Smooth muscle cell (in vitro differentiated cells): ENCODE data around the gene ARX. TPM values are rescaled to one million over a fixed set of nuclear protein-coding genes. Genes with fewer than 3 reads are reported as not detected.

Source experiments
- DNase-seq: peaks from one replicate; lab custom pipeline; 2025; ENCODE audit not compliant: unreplicated experiment; lab: John Stamatoyannopoulos, UW
- H2AFZ ChIP-seq: fragments of 200-600 bp; sonication (generic); 2 replicates; pipeline ENCODE4 v1.6.0; 2016; ENCODE audit warnings: antibody characterized with exemption, low read depth, mild to moderate bottlenecking
- H3F3A ChIP-seq: fragments of 200-600 bp; sonication (generic); 2 replicates; pipeline ENCODE4 v1.6.0; 2017; ENCODE audit warnings: antibody characterized with exemption, low read depth
- H3K27ac ChIP-seq: fragments of 200-600 bp; sonication (generic); 2 replicates; pipeline ENCODE4 v1.5.1; 2016; ENCODE audit warnings: low read depth, mild to moderate bottlenecking
- H3K27me3 ChIP-seq: fragments of 200-600 bp; sonication (generic); 2 replicates; pipeline ENCODE4 v1.6.1; 2016; ENCODE audit warnings: low read depth, mild to moderate bottlenecking
- H3K36me3 ChIP-seq: fragments of 200-600 bp; sonication (generic); 2 replicates; pipeline ENCODE4 v1.5.1; 2016; ENCODE audit warnings: low read depth
- H3K4me1 ChIP-seq: fragments of 200-600 bp; sonication (generic); 2 replicates; pipeline ENCODE4 v1.5.1; 2016; ENCODE audit warnings: low read depth
- H3K4me2 ChIP-seq: fragments of 200-600 bp; sonication (generic); 2 replicates; pipeline ENCODE4 v1.6.0; 2016; ENCODE audit warnings: mild to moderate bottlenecking
- H3K4me3 ChIP-seq: fragments of 200-600 bp; sonication (generic); 2 replicates; pipeline ENCODE4 v1.5.1; 2016; ENCODE audit warnings: mild to moderate bottlenecking
- H3K79me2 ChIP-seq: fragments of 200-600 bp; sonication (generic); 2 replicates; pipeline ENCODE4 v1.6.0; 2016; ENCODE audit warnings: low read depth, mild to moderate bottlenecking
- H3K9ac ChIP-seq: fragments of 200-600 bp; sonication (generic); 2 replicates; pipeline ENCODE4 v1.6.0; 2016; ENCODE audit warnings: low read depth
- H3K9me3 ChIP-seq: fragments of 200-600 bp; sonication (generic); replicated peaks from 2 replicates; pipeline ENCODE4 v1.5.1; 2016; ENCODE audit warnings: low read depth
- H4K20me1 ChIP-seq: fragments of 200-600 bp; sonication (generic); 2 replicates; pipeline ENCODE4 v1.6.0; 2016; ENCODE audit warnings: low read depth
- CTCF ChIP-seq: fragments of 200-600 bp; sonication (generic); IDR thresholded peaks from 2 replicates; pipeline ENCODE4 v1.5.1; 2017; ENCODE audit warnings: borderline replicate concordance, mild to moderate bottlenecking, antibody characterized with exemption; ENCODE audit not compliant: insufficient read depth, poor library complexity, severe bottlenecking
- WGBS: methylation state at CpG from one replicate; pipeline ENCODE4 v1.1.7; 2016; ENCODE audit warnings: low lambda C conversion rate; 5-methylcytosine and 5-hydroxymethylcytosine counted together
- polyA plus RNA-seq: library from polyadenylated mRNA; unstranded; fragments of >200 nt; fragmentation: Nextera tagmentation; extraction: Ambion mirVana; gene quantifications from 2 replicates; pipeline ENCODE4 v1.2.1, GENCODE V29; 2016
- total RNA-seq: library from RNA; depleted of rRNA; stranded (reverse); fragments of >200 nt; gene quantifications from 2 replicates; pipeline ENCODE4 v1.2.3, GENCODE V29; 2014

The ARX gene
- total and polyA plus RNA-seq, 2 experiments from 2014 or later: not detected

- TF ChIP-seq CTCF: no peak
- Histone ChIP-seq H3K4me1 (peaks cover 77% of the 10 kb centered on the region), H3F3A (no peaks in the 10 kb centered on the region), H3K4me3 (peak overlapping the region; percentile 45), H3K79me2 (no peaks in the 10 kb centered on the region), H4K20me1 (peaks cover 5% of the 10 kb centered on the region), H3K27ac (no peak overlapping the region), H2AFZ (no peak overlapping the region), H3K36me3 (no peaks in the 10 kb centered on the region), H3K4me2 (peak overlapping the region; percentile 89), H3K9ac (no peak overlapping the region), H3K9me3 (no peaks in the 10 kb centered on the region), H3K27me3 (peaks cover 100% of the 10 kb centered on the region)
- no peak for DNase-seq
- WGBS: under 1% methylated on average over 15 of the region's 33 CpGs
Observed at GRCh38 chrX:25002661-25003020, 13.1 kb downstream of the ARX start.

DNA sequence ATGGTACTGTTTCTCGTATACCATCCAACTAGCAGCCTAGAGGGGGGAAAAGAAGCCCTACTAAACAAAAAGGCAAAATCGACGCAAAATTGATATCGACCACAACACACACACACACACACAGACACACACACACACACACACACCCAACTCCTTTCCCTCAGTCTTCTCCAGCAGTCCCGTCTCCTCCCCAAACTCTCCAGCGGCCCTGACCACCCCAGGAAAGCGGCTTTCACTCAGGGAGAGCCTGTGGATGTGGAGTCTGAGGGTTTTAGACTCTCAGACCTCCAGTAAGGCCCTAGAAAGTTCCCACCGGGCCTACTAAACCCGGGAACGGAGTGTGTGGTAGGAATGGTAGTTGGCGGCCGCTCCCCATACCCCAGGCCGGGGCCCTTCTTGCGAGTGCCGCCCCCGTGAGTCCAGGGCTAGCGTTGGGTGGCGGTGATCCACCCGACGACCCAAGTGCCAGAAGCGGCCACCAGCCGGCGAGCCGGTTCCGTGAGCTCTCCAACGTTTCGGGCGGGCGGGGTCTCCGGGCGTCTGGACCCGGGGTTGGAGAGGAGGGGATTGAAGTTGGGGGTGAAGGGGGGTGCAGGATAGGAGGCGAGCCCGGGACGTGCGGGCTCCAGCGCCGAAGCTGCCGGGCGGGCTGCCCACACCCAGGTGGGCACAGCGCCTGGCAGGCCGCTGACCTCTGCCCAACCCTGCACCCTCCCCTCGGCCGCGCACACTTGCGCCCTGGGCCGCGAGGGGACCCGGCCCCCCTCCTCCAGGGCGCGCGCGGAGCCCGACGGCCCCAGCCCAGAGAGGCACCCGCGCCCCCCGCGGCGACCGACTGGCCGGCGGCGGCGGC lies 13.7 kb downstream of the ARX start:
- peak overlapping the region; percentile 89 for H3K4me2 ChIP-seq
- 13% methylated on average over 33 of the region's 65 CpGs for WGBS
- H3F3A ChIP-seq: no peaks in the 10 kb centered on the region
- H3K79me2 ChIP-seq: no peaks in the 10 kb centered on the region
- H3K27ac ChIP-seq: no peak overlapping the region
- no peaks in the 10 kb centered on the region for H3K36me3 ChIP-seq
- peaks cover 5% of the 10 kb centered on the region for H4K20me1 ChIP-seq
- H3K4me3 ChIP-seq: peak overlapping the region; percentile 45
- no peak overlapping the region for H2AFZ ChIP-seq
- DNase-seq: no peak
- H3K9me3 ChIP-seq: no peaks in the 10 kb centered on the region
- H3K27me3 ChIP-seq: peaks cover 98% of the 10 kb centered on the region
- peaks cover 79% of the 10 kb centered on the region for H3K4me1 ChIP-seq
- TF ChIP-seq CTCF: no peak
- H3K9ac ChIP-seq: no peak overlapping the region

DNA sequence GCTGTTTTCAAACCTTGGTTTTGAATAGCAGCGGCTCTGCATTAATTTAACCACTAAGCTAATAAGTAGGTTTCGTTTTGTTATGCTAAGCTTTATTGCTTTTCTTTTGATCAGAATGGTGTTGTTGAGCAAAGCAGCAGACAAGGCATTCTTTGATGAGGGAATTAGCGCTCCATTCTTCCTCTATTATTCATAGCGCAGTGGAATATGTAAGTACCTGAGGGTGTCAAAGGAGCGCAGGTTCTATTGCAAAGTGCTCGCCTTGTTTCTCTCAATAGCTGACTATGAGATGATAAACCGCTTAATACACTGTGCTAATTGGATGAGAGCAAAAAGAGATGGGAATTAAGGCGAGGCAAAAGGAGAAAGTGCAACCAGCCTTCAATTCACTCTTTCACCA lies 16.3 kb downstream of the ARX start:
- H3K36me3 ChIP-seq: no peaks in the 10 kb centered on the region
- H3K27ac ChIP-seq: no peak overlapping the region
- TF ChIP-seq CTCF: no peak
- no peak overlapping the region for H3K4me2 ChIP-seq
- DNase-seq: no peak
- whole genome bisulfite sequencing: 58% methylated on average over 8 of the region's 8 CpGs
- H3K9me3 ChIP-seq: no peaks in the 10 kb centered on the region
- H3K9ac ChIP-seq: no peak overlapping the region
- H4K20me1 ChIP-seq: no peaks in the 10 kb centered on the region
- peaks cover 81% of the 10 kb centered on the region for H3K27me3 ChIP-seq
- no peaks in the 10 kb centered on the region for H3K79me2 ChIP-seq
- H3K4me1 ChIP-seq: peaks cover 80% of the 10 kb centered on the region
- H2AFZ ChIP-seq: no peak overlapping the region
- H3F3A ChIP-seq: no peaks in the 10 kb centered on the region
- no peak overlapping the region for H3K4me3 ChIP-seq

- H3K27me3 ChIP-seq: peaks cover 48% of the 10 kb centered on the region
- no peak overlapping the region for H3K4me2 ChIP-seq
- H3K27ac ChIP-seq: no peak overlapping the region
Observed at GRCh38 chrX:24996096-24996709, 19.6 kb downstream of the ARX start.

More at GRCh38 chrX:24996096-24996709, 19.6 kb downstream of the ARX start:
- H3K79me2 ChIP-seq: no peaks in the 10 kb centered on the region
- H3K4me3 ChIP-seq: no peak overlapping the region
- no peak overlapping the region for H2AFZ ChIP-seq
- no peak overlapping the region for H3K9ac ChIP-seq
- no peaks in the 10 kb centered on the region for H3K9me3 ChIP-seq
- H3K36me3 ChIP-seq: no peaks in the 10 kb centered on the region
- DNase-seq: no peak
- H4K20me1 ChIP-seq: no peaks in the 10 kb centered on the region
- peaks cover 66% of the 10 kb centered on the region for H3K4me1 ChIP-seq
- TF ChIP-seq CTCF: no peak
- WGBS: 66% methylated on average over 5 of the region's 5 CpGs
- no peaks in the 10 kb centered on the region for H3F3A ChIP-seq
